NCI-H524 treated with DMSO at 0.1 percent for 48 hours (cell line): ENCODE data around the gene SPEF1.
A peak's percentile ranks its signal among the peaks of the same experiment; 100 is the strongest.

ENCODE experiments used
- DNase-seq: peaks from one replicate; lab custom pipeline; 2025; lab: John Stamatoyannopoulos, UW

Gene SPEF1

DNA sequence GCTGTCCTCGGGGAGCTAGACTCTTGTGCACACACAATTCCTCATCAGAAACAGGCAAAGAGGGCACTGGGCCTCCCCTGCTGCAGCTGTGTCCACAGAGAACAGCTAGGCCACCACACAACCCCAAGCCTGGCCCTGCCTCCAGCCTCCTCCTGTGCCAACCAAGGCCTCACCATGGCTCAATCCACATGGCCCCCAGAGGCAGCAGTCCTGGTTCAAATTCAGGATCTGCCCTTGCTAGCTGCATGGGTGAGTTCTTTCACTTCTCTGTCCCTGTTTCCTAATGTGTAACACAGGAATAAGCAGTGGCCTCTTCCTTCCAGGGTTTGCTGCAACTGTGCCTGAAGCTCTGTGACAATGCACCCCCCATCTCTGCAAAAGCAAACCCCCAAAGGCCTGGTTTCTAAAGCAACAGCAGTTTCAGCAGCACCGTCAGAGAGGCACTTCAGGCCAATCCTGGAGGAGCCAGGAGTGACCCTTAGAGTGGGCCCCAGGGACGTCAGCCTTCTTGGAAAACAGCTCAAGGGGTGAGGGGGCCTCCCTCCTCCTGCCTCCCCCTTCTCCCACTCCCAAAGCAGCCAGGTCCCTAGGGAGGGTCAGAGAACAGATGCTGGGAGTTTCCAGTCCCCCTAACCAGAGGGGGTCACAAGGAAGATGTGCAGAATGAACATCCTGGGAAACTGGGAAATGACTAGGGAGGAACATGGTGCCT lies 15.9 kb downstream of the SPEF1 start:
- no peak for DNase-seq

DNA sequence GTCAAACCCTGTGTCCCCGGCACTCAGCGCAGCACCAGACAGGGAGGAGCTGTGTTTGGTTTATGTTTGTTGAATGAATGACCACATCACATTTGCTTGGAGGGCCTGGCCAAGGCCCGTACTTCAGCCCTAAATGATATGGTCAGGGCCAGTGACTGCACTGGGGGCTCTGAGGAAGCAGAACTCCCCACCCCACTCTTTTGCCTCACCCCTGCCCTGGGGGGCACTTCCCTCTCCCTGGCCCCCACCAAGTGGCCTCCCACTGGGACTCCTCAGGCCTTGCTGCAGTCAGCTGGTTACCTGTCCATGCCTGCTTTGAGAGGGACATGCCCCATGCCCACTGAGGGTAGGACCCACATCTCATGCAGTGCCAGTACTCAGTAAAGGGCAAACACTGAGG lies 16.6 kb downstream of the SPEF1 start:
- no peak for DNase-seq

DNA sequence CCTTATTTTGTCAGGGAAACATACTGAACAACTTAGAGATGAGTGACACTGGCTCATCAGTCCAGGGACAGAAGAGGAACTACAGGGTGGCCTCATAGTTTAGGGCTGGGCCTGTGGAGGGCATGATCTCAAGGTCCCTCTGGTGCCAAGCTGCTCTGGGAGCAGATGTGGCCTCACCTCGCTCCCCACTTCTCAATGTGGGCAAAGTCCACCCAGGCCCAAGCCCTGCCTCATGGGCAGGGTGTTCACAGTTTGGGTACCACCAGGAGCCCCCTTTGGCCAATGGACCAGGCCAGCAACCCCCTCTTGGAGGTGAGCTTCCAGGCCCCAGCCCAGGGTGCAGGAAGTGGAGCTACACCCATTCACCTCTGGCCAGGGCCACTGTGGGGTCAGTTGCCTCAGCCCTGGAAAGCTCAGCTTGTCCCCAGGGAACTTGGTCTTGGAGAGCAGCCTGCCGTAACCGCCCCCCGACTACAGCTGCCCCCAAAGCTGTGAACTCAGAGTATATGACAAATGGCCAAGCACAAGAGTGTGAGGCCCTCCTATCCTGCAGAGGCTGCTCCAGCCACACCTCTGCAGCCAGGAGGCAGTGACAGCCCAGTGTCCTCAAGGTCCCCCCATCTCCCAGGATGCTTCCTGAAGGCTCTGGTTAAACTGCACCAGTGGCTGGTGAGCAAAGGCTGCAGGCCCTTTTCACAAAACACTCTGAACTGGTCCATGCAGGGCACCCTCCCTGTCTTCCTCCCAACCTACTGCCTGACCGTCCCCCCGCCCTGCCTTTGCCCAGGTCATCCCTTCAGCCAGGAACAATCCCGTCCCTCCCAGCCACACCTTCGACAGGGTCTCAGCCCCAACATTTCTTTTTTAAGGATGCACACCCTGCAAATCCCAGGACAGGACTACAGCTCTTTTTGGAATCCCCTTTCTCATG lies 17.3 kb downstream of the SPEF1 start:
- DNase-seq = no peak

DNA sequence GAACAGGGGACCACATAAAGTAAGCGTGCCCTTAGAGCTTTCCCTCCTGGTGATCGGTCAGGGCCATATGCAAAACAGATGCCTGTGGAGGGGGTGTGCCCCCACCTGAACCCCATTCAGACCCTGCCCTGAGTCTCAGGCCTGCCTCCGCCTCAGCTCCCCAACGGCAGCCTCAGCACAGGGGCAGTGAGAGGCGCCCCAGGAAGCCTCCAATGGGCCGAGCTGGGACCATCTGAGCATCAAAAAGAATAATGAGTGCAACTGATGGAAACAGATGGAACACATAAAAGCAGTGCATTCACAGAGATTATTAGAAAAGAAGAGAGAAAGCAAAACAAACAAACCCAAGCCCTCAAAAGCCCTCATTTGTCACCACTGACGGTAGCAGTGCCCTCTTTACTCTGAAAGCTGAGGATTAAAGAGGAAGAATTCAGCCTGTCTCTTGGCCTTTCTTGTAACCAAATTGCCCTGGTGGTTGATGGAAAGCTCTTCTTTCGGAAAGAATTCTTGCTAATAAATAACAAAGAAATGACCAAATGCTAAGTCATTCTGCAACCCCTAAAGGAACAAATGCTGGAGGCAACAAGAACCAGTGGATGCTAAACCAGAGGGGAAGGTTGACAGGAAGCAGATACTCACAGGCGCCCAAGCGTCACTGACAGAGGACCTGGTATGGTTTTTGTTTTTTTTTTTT lies 20.4 kb downstream of the SPEF1 start:
- DNase-seq = no peak

DNA sequence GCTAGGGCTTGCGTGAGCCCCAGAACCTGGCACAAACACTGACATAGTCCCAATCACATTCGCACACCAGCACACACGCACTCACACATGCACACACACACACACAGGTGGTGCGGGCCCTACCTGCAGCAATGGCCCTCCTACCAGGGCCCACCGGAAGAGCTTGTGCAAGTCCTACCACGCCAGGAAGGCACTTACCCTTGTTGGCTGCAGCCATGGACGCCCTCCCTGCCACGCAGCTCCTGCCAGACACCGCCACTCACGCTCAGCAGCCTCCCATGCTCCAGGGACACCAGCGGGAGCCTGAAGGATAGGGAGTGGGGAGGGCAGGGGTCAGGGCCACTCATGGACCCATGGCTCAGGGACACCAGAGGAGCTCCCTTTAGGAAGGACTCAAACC lies 21.4 kb downstream of the SPEF1 start:
- DNase-seq = no peak

DNA sequence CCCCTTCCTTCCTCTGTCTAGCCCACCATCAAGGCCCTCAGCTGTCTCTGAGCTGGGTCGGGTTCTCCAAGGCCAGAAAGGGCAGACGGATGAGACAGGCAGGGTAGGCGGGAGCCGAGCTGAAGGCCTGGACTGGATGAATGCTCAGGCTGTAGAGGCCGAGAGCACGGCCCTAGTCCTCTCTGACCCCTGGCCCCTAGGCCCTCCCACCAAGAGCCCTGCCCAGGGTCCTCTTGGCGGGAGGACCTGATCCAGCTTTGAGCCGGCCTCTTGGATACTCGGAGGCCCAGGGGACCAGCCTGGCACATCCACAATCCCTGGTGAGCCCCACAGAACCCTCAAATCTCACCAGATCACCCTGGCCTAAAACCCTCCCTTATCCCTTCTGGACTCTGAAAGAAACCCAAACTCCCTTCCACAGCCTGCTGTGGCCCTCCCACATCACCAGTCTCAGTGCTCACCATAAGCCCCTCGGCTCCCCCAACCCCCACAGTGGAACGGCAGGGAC lies 21.9 kb downstream of the SPEF1 start:
- no peak for DNase-seq

DNA sequence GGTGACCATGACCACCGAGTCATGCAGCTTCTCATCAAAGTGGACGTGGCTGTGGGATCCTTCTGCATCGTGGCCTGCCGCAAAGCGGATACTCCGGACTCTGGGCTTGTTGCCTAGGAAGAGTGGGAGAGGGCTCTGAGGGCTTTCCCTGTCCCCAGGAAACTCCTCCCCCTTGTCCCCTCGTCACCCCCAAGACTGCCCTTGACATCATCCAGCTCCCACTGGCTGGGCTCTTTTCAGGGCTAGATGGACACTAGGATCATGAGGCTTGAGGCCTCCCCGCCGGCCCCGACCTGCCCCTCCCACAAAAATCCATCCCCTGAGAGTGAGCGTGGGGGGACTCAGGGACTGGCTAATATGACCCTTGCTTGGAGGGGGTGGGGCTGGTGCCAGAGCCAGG lies 22.7 kb downstream of the SPEF1 start:
- DNase-seq = no peak

DNA sequence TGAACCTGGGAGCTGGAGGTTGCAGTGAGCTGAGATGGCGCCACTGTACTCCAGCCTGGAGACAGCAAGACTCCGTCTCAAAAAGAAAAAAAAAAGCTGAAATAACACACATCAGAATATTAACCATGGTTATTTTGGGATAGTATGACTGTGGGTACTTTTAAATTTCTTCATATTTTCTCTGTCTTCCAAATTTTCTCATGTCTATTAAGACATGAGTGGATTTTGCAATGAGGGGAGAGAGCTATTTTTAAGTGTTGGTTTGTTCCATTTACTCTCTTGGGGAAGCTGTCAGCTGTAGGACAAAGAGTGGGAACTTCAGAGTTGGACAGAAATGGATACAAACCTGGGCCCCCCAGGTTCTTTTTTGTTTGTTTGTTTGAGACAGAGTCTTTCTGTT lies 24.0 kb downstream of the SPEF1 start:
- DNase-seq = no peak

DNA sequence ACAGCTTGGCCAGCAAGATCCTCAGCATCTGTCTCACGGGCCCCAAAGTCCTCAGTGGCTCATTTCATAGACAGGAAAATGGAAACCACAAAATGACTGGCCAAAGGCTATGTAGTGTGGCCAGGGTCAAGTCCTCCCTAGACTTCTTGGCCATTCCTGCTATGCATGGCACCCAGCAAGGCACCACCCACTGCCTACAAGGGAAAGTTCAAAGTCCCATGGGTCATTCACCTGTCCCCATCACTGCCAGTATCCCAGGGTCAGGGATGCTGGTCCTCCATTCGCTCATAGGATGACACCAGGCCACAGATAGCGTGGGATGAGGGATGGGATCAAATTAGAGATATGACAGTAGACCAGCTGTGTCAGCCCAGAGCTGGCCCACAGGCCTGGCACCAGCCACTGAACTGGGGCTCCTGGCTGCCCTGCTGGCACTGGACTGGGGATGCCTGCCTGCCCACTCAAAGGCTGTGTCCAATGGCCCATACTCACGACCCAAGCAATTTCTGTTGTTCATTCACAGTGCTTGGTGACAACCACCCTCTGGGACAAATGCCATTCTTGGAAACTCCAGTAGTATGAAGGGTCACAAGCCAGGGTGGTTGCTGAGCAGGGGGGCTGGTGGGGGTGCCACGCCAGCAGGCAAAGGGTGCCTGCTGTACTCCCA lies 25.3 kb downstream of the SPEF1 start:
- no peak for DNase-seq

DNA sequence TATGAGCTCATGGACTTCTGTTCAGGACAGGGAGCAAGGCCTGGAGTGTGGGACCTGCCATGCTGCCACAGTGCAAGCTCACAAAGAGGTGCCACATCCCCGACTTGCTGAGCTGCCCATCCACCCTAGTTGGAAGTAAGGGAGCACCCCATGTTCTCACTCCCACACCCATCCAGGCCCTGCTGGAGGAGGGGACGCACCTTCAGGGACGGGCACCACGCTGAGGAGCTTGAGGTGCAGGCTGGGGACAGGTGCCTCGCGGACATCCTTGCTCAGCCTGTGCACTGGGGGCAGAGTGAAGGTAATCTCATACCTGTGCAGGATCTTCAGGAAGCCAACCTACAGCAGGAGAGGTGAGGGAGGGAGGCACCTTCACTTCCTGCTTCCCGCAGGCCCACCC lies 26.0 kb downstream of the SPEF1 start:
- DNase-seq = no peak

DNA sequence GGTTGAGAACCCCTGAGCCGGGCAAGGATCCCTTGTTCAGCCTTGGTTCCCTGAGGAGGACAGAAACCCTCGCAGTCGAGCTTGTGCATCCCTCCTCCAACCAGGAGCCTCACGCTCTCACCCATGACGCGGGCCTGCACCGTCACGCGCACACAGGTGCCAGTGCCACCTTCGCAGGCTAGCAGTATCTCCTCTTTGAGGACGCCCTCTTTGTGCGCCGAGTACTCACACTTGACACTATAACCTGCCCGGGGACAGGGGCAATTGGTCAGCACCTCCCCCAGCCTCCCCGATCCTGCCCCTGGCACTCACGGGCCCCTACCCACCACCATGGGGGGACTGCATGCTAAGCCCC lies 27.0 kb downstream of the SPEF1 start:
- no peak for DNase-seq

DNA sequence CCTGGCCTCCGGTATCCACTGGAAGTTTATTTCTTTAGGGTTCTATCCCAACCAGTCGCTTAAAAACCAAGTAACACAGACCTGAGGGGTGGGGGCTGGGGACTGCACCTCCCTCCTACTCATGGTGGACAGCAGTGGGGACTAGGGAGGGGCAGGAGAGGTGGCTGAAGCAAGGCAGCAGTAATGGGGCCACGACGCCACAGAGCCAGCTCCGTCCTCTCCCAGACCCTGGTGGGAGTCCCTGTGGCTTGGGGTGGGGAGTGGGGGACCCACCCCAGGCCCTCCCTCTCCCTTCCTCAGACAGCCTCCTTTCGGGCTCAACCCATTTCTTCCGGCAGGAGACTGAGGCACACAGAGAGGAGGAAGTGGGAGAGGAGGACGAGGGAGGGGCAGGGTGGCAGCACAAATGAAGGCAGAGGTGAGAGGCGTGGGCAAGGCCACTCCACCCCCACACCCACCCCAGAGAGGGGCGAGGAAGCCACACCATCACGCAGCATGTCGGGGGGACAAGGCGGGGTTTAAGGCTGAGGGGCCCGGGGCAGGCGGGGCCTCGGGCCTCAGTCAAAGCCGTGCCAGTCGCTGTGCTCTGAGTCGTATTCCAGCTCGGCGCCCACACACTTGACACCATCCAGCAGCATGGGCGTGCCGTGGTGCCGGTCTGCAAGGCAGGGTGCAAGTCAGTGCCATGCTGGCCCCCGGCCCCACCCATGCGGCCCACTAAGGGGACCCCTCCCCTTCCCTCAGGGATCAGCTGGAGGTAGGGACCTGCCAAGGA lies 27.6 kb downstream of the SPEF1 start:
- DNase-seq = no peak

DNA sequence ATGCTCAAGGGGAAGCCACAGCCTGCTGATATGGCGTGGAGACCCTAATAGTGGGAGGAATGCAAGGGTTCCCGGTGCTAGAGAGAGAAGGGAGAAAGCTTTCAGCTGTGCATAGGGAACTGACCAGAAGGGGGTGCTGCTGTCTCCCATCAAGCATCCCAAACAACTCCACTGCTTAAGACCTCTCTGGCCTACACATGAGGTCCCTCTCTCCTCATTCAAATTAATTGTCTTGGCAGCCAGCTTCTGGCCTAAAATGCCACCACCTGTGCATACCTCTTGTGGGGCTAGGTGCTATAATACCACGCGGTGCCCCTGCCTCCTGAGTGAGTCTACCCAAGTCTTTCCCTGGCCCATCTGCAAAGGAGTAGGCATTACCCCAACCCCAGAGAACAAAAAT lies 28.1 kb downstream of the SPEF1 start:
- no peak for DNase-seq

DNA sequence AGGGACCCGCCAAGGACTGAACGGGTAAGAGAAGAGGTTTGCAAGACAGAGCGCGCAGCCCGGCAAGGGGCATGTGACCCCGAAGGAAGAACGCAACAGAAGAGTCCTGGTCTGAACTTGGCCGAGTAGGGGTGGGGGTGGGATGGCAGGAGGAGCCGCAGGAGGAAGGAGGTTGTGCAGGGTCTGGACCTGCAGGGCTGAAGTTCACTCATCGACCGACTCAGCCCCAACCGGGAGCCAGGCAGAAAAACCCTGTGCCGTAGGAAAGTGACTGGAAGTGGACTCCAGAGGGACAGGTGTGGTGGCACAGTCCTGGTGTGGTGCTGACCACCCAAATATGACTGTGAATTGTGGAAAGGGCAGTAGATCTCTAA lies 28.9 kb downstream of the SPEF1 start:
- DNase-seq = no peak

DNA sequence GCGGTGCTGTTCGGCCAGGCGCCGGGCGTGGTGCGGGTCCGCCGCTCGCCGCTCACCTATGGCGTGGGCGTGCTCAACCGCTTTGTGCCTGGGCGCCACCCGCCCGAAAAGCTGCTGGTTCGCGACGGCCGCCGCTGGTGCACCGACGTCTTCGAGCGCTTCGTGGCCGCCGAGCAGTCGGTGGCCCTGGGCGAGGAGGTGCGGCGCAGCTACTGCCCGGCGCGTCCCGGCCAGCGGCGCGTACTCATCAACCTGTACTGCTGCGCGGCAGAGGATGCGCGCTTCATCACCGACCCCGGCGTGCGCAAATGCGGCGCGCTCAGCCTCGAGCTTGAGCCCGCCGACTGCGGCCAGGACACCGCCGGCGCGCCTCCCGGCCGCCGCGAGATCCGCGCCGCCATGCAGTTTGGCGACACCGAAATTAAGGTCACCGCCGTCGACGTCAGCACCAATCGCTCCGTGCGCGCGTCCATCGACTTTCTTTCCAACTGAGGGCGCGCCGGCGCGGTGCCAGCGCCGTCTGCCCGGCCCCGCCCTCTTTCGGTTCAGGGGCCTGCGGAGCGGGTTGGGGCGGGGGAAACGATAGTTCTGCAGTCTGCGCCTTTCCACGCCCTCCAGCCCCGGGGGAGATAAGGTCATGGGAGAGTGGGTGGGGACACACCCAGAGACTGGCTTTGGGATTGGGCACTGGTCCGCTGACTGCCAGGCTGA lies 29.4 kb downstream of the SPEF1 start:
- DNase-seq = no peak

DNA sequence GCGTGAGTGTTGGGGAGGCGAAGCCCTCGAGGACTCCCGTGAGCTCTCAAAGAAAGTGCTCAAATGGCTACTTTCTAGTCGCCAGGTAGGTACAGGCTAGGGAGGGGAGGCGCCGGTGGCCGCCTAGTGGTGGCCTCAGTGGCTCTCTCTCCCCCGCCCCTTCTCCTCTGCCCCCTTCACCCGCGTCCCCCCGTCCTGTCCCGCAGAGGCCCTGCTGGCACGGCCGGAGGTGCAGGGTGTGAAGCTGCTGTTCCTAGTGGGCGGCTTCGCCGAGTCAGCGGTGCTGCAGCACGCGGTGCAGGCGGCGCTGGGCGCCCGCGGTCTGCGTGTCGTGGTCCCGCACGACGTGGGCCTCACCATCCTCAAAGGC lies 30.0 kb downstream of the SPEF1 start:
- no peak for DNase-seq

DNA sequence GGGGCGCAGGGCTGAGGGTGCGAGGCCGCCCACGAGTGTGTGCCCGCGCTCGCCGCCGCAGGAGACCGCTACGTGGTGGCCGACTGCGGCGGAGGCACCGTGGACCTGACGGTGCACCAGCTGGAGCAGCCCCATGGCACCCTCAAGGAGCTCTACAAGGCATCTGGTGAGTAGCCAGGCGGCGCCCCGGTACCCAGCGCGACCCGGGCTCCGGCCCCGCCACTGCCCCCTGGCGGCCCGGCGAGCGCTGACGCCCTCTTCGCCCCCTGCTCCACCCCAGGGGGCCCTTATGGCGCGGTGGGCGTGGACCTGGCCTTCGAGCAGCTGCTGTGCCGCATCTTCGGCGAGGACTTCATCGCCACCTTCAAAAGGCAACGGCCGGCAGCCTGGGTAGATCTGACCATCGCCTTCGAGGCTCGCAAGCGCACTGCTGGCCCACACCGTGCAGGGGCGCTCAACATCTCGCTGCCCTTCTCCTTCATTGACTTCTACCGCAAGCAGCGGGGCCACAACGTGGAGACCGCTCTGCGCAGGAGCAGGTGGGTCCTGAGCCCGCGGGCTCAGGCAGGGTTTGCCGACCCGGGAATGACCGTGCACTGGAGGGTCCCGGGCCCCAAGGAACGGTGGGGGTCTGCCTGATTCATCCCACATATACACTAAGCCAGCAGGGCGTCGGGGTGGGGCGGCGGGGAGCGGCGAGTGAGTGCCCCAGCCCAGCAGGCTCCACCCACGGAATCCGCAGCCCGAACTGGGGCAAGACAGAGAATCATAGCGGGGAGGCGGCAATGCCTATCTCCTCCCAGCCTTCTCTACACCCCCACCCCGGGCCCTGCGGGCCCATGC lies 31.3 kb downstream of the SPEF1 start:
- DNase-seq = peak; percentile 61

DNA sequence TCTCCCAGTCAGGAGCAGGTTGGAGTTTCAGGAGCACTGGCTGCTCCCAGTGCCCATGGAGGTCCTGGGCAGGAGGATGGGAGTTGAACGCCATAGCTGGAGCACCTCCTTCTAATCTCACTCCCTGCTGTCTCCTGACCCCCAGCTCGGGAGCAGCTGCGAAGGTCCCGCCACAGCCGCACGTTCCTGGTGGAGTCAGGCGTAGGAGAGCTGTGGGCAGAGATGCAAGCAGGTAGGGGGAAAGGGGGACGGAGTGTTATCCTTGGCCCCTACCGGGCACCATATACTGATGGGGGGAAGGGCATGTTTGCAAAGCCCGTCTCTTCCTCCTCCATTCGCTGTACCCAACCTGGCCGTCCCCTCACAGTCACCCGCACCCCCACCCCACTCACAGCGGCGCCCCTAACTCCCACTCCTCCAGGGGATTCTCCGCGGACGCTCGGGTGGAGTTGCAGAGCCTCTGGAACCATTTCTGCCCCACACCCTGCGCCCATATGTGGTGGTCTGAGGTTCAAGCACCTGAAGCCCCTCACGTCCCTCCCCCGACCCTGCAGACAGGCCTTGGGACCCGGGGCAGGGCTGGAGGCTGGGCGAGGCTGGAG lies 32.1 kb downstream of the SPEF1 start:
- no peak for DNase-seq

DNA sequence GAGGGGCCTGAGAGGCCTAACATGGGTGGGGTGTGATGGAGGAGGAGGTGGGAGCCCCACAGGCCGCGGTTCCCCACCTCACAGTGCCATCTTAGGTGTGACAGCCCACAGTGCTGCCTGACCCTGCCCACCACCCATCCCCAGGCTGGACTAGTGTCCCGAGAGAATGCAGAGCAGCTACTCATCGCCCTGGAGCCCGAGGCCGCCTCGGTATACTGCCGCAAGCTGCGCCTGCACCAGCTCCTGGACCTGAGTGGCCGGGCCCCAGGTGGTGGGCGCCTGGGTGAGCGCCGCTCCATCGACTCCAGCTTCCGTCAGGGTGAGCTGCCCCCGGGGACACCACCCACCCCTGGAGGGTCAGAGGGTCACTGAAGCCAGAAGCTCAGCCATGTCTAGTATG lies 33.2 kb downstream of the SPEF1 start:
- DNase-seq = no peak

DNA sequence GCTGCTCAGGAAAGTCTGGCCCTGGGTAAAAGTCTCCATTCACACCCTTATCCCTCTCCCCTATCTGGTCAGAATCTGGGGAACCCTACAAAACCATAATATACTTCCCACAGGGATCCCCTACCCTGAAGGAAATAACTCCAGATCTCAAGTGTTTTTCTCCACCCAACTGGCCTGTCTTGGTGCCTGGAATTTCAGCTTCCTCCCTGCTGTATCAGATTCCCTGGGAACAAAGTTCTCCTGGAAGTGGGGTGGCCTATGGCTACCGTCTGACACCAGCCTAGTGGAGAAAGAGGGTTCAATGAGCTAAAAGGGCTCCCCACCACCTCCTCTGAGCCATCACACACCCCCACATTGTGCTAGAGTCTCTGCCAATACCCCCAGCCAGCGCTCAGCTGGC lies 33.8 kb downstream of the SPEF1 start:
- no peak for DNase-seq
